Stomach (tissue), 9 donors: ENCODE data around the gene FCHO1. TPM values are rescaled to one million over a fixed set of nuclear protein-coding genes. Genes with fewer than 3 reads are reported as not detected.

Experiments
- DNase-seq, 2 donors: peaks; one replicate each; pipeline versions ENCODE4 v3.0.0 to v3.0.0-alpha.2; 2013 to 2019
- H3K27ac ChIP-seq, 5 donors: fragments of 200-600 bp in 4 of 5; sonication (generic) in 4 of 5; one replicate each; pipeline ENCODE4 v1.5.1; 2013 to 2019; ENCODE audit warnings: mild to moderate bottlenecking in 1 of 5, moderate library complexity in 1 of 5
- H3K27me3 ChIP-seq, 3 donors: fragments of 200-600 bp; sonication (generic); one replicate each; pipeline ENCODE4 v1.5.1; 2017 to 2019; ENCODE audit warnings: mixed run types in 1 of 3
- H3K36me3 ChIP-seq, 4 donors: fragments of 200-600 bp; sonication (generic); 1 replicate in 3 of 4; 2 replicates in 1 of 4; pipeline ENCODE4 v1.5.1; 2016 to 2019
- H3K4me1 ChIP-seq, 4 donors: fragments of 200-600 bp; sonication (generic); one replicate each; pipeline ENCODE4 v1.5.1; 2016 to 2019
- H3K4me3 ChIP-seq, 4 donors: fragments of 200-600 bp; sonication (generic) in 3 of 4; one replicate each; pipeline ENCODE4 v1.5.1; 2016 to 2019; ENCODE audit warnings: mild to moderate bottlenecking in 1 of 4
- H3K9me3 ChIP-seq, 4 donors: fragments of 200-600 bp; sonication (generic); one replicate each; pipeline ENCODE4 v1.5.1; 2016 to 2019
- EP300 ChIP-seq: sonication (generic); formaldehyde crosslinking; IDR thresholded peaks from one replicate; pipeline ENCODE4 v1.6.1; 2017; ENCODE audit warnings: antibody characterized with exemption
- POLR2A ChIP-seq, 4 donors: fragments of 450-650 bp; IDR thresholded peaks; one replicate each; pipeline ENCODE4 v1.6.1; 2016; ENCODE audit warnings: antibody characterized with exemption in 4 of 4, control low read depth in 2 of 4, mild to moderate bottlenecking in 1 of 4, moderate library complexity in 1 of 4
- POLR2AphosphoS5 ChIP-seq, 3 donors: sonication (generic); formaldehyde crosslinking; IDR thresholded peaks; one replicate each; pipeline ENCODE4 v1.6.1; 2016; ENCODE audit warnings: antibody characterized with exemption in 3 of 3
- WGBS, 5 donors: extraction: QIAGEN DNeasy Blood & Tissue Kit in 3 of 5; methylation state at CpG; one replicate each; pipeline versions ENCODE4 v1.1.5 to v1.1.7; 2013 to 2018; 5-methylcytosine and 5-hydroxymethylcytosine counted together
- intact Hi-C: fragments of 100-400 bp; cut with DNase I; formaldehyde crosslinking; loops from one replicate; pipeline ENCODE4 v1.15.1; 2023; ENCODE audit warnings: low total_unique reads
- polyA plus RNA-seq, 3 donors: library from polyadenylated mRNA; stranded (reverse); fragments of 200-250 nt; gene quantifications; one replicate each; pipeline ENCODE4 v1.2.3, GENCODE V29; 2013
- total RNA-seq, 5 donors: library from RNA; depleted of rRNA; stranded (reverse); fragments of >200 nt; gene quantifications; one replicate each; pipeline versions ENCODE4 v1.1.0 to v1.2.3, GENCODE V29; 2014 to 2016
- TF ChIP-seq, protein P1 (sequence below), 7 experiments: fragments of 450-650 bp in 4 of 7; fragments of 200-600 bp in 3 of 7; sonication (generic) in 3 of 7; IDR thresholded peaks; one replicate each; pipeline ENCODE4 v1.5.1; 2016 to 2019; ENCODE audit warnings: antibody characterized with exemption in 7 of 7, control low read depth in 2 of 7, mild to moderate bottlenecking in 1 of 7
- donor health status: healthy with polysubstance abuse.
- donor health status: Bipolar disorder and iron deficiency.
- donor health status: healthy.

FCHO1 gene
- total and polyA plus RNA-seq, 8 donors, result 0.53 to 9.3 (median 0.92) TPM; not detected in 1

DNA sequence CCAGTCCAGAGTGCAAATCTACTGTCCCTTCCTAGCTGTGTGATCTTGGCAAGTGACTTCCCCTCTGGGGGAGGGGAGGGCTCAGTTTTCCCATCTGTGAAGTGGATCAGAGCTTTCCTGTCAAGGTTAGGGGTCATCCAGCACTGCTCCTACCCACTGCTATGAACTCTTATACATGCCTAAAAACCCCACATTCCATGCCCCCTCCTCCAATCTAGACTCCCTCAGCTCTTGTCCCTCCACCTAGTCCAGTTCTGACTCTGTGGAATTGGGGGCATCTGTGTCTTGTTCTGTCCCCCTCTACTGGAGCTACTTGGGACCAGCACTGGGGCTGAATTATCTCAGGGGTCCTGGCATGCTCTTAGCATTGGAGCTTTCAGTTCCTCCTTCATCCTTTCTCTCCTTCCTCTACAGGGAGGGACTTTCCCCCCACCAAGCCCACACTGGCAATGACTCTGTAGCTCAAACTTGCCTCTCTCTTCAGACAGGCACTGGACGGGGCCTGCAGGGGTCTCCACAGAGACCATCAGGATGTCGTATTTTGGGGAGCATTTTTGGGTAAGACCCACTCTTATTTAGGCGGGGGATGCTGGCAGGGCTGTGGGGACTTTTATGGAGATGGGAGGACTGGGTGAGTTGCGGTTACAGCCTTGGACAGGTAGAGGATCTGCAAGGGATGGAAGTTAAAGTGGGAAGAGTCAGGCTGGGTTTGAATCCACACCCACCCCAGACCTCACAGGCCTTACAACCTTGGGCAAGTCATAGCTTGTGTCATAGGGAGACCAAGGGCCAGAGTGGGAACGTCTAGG lies 3.6 kb downstream of the FCHO1 start:
- no peaks in the 10 kb centered on the region for H3K36me3 ChIP-seq
- no peak for TF ChIP-seq POLR2A (IDR thresholded peaks at IDR 0.05)
- TF ChIP-seq POLR2AphosphoS5 (IDR thresholded peaks at IDR 0.05), result no peak
- TF ChIP-seq EP300, result no peak
- TF ChIP-seq, protein P1, sequence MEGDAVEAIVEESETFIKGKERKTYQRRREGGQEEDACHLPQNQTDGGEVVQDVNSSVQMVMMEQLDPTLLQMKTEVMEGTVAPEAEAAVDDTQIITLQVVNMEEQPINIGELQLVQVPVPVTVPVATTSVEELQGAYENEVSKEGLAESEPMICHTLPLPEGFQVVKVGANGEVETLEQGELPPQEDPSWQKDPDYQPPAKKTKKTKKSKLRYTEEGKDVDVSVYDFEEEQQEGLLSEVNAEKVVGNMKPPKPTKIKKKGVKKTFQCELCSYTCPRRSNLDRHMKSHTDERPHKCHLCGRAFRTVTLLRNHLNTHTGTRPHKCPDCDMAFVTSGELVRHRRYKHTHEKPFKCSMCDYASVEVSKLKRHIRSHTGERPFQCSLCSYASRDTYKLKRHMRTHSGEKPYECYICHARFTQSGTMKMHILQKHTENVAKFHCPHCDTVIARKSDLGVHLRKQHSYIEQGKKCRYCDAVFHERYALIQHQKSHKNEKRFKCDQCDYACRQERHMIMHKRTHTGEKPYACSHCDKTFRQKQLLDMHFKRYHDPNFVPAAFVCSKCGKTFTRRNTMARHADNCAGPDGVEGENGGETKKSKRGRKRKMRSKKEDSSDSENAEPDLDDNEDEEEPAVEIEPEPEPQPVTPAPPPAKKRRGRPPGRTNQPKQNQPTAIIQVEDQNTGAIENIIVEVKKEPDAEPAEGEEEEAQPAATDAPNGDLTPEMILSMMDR (IDR thresholded peaks at IDR 0.05), result no peak
- no peak overlapping the region for H3K27ac ChIP-seq
- peaks cover 4 to 25% (median 17%) of the 10 kb centered on the region in 4 donors for H3K4me1 ChIP-seq
- WGBS, 5 donors, result 72 to 88% (median 81%) methylated on average over 2 to 5 of the region's 5 CpGs
- H3K9me3 ChIP-seq, result no peaks in the 10 kb centered on the region
- intact Hi-C loops, result no loop called here
- DNase-seq, result no peak
- H3K27me3 ChIP-seq, result no peaks in the 10 kb centered on the region
- H3K4me3 ChIP-seq, result no peak overlapping the region

DNA sequence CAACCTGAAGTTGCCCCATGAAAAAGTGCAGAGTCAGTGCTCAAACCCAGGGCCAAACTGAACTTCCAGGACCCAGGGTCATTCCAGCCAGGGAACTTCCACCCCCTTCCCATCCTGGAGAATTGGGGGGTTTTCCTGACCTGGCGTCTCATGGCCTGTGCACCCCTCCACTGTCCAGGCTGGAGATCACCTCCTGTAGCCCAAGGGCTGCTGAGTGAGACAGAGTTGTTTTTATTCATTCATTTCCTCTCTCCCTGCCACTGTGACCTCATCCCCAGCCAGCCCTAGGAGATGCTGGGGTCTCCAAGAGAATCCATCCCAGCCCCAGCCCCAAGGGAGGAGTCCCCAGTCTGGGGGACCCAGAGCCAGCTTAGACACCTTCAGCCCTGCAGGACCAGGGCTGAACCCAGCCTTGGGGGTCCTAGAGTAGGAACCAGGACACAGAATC lies 4.2 kb downstream of the FCHO1 start:
- 57 to 83% (median 71%) methylated on average over 1 of the region's 1 CpG for WGBS, 5 donors
- TF ChIP-seq, protein P1 (IDR thresholded peaks at IDR 0.05), result no peak
- TF ChIP-seq EP300 (no peak), POLR2A (IDR thresholded peaks at IDR 0.05) (no peak), POLR2AphosphoS5 (IDR thresholded peaks at IDR 0.05) (no peak)
- intact Hi-C loops, result no loop called here

DNA sequence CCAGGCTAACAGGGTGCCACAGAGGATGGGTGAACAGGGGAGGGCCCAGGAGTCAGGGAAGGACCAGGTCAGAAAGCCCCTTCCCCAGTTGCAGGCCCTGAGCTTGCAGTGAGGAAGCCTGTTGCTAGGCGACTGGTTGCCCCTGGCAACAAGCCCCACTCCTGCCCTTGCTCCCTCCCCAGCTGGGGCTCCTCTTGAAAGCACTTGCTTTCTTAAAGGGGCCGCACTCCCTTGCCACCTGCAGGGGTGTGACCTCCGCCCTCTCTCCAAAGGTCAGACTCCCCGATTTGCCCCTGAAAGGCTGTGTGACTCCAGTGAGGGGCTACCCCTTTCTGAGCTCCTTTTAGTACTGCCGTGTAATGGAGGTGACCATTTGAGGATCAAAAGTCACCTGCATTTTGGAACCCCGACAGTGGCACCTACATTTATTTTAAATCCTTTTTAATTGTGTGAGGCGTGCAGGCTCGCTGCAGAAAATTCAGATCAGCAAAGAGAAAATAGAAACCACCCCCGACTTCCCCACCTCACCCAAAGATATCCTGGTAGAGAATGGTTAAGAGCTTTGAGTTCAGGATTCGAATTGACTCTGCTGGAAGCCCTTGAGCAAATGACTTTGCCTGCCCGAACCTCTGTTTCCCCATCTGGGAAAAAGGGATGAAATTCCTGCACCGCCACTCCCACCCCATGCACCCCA lies 4.8 kb downstream of the FCHO1 start:
- Histone ChIP-seq H3K36me3 (no peaks in the 10 kb centered on the region), H3K9me3 (no peaks in the 10 kb centered on the region), H3K27ac (peak overlapping the region in 1 of 5 donors; percentile 51), H3K27me3 (no peaks in the 10 kb centered on the region), H3K4me1 (peaks cover 4 to 21% (median 13%) of the 10 kb centered on the region in 4 donors), H3K4me3 (no peak overlapping the region)
- TF ChIP-seq, protein P1 (IDR thresholded peaks at IDR 0.05), result no peak
- TF ChIP-seq EP300, result no peak
- no peak for TF ChIP-seq POLR2A (IDR thresholded peaks at IDR 0.05)
- TF ChIP-seq POLR2AphosphoS5 (IDR thresholded peaks at IDR 0.05), result no peak
- intact Hi-C loops, result no loop called here
- WGBS, 5 donors, result 47 to 61% (median 52%) methylated on average over 9 to 12 of the region's 12 CpGs
- DNase-seq, result peak; percentile 78

More for the DNA sequence above, 4.2 kb downstream of the FCHO1 start:
- H3K4me3 ChIP-seq, result no peak overlapping the region
- DNase-seq, result no peak
- no peaks in the 10 kb centered on the region for H3K27me3 ChIP-seq
- H3K27ac ChIP-seq, result no peak overlapping the region
- peaks cover 4 to 21% (median 14%) of the 10 kb centered on the region in 4 donors for H3K4me1 ChIP-seq
- no peaks in the 10 kb centered on the region for H3K36me3 ChIP-seq
- H3K9me3 ChIP-seq, result no peaks in the 10 kb centered on the region

DNA sequence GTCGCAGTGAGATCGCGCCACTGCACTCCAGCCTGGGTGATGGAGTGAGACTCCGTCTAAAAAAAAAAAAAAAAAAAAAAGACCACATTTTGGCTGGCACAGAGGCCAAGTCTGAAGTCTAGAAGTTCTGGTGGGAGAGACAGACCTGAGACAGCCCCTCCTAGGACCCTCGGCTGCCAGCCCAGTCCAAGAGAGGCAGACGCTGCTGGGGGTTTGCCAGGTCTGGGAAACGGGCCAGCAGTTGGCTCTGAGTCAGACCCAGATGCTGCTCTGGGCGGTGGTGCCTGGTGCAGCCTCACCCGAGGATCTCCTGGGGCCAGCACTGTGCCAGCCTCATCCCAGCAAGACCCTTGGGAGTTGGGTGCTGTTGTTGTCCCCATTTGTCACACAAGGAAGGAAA lies 5.8 kb downstream of the FCHO1 start:
- Histone ChIP-seq H3K27ac (peak overlapping the region; percentile 38 to 74 (median 51)), H3K4me1 (peaks cover 4 to 21% (median 12%) of the 10 kb centered on the region in 4 donors), H3K36me3 (no peaks in the 10 kb centered on the region), H3K9me3 (no peaks in the 10 kb centered on the region), H3K27me3 (no peaks in the 10 kb centered on the region), H3K4me3 (no peak overlapping the region)
- intact Hi-C loops, result no loop called here
- TF ChIP-seq POLR2A (IDR thresholded peaks at IDR 0.05), result no peak
- TF ChIP-seq, protein P1 (IDR thresholded peaks at IDR 0.05), result no peak
- TF ChIP-seq EP300, result no peak
- no peak for TF ChIP-seq POLR2AphosphoS5 (IDR thresholded peaks at IDR 0.05)
- WGBS, 5 donors, result 19 to 28% (median 21%) methylated on average over 8 to 9 of the region's 9 CpGs
- DNase-seq, result peak; percentile 80 to 91
